NCI-H2081 treated with DMSO at 0.1 percent for 48 hours (cell line): ENCODE results near the gene HECW1.

Experiments used
- DNase-seq: peaks from one replicate; lab custom pipeline; 2025; lab: John Stamatoyannopoulos, UW

HECW1 gene

GRCh38 chr7:43372676-43373355, 260.4 kb downstream of the HECW1 start:
- no peak for DNase-seq

- no peak for DNase-seq
Measured at GRCh38 chr7:43377196-43377960, 264.9 kb downstream of the HECW1 start.

- no peak for DNase-seq
Measured at GRCh38 chr7:43379210-43379609, 266.8 kb downstream of the HECW1 start.

GRCh38 chr7:43384616-43385308, 272.3 kb downstream of the HECW1 start:
- DNase-seq: no peak

GRCh38 chr7:43385309-43385680, 272.8 kb downstream of the HECW1 start:
- DNase-seq: no peak

- no peak for DNase-seq
Measured at GRCh38 chr7:43385856-43386255, 273.4 kb downstream of the HECW1 start.

GRCh38 chr7:43387932-43388331, 275.5 kb downstream of the HECW1 start:
- DNase-seq: no peak

GRCh38 chr7:43390576-43390975, 278.1 kb downstream of the HECW1 start:
- no peak for DNase-seq

GRCh38 chr7:43391518-43391917, 279.1 kb downstream of the HECW1 start:
- DNase-seq: no peak

- no peak for DNase-seq
Measured at GRCh38 chr7:43392638-43393330, 280.3 kb downstream of the HECW1 start.

GRCh38 chr7:43394441-43395130, 282.1 kb downstream of the HECW1 start:
- no peak for DNase-seq

- DNase-seq: no peak
Measured at GRCh38 chr7:43395351-43395750, 282.9 kb downstream of the HECW1 start.

- no peak for DNase-seq
Measured at GRCh38 chr7:43396187-43396740, 283.8 kb downstream of the HECW1 start.

- no peak for DNase-seq
Measured at GRCh38 chr7:43398831-43399230, 286.4 kb downstream of the HECW1 start.

GRCh38 chr7:43405948-43406347, 293.5 kb downstream of the HECW1 start:
- no peak for DNase-seq

GRCh38 chr7:43406961-43407360, 294.5 kb downstream of the HECW1 start:
- no peak for DNase-seq

GRCh38 chr7:43408981-43409380, 296.5 kb downstream of the HECW1 start:
- DNase-seq: no peak

- no peak for DNase-seq
Measured at GRCh38 chr7:43417455-43417854, 305.0 kb downstream of the HECW1 start.

- DNase-seq: no peak
Measured at GRCh38 chr7:43430411-43430810, 318.0 kb downstream of the HECW1 start.

GRCh38 chr7:43431020-43431595, 318.7 kb downstream of the HECW1 start:
- no peak for DNase-seq

- DNase-seq: no peak
Measured at GRCh38 chr7:43433639-43434038, 321.2 kb downstream of the HECW1 start.
